ENCODE measurements around the gene GPR153.

The GPR153 gene

DNA sequence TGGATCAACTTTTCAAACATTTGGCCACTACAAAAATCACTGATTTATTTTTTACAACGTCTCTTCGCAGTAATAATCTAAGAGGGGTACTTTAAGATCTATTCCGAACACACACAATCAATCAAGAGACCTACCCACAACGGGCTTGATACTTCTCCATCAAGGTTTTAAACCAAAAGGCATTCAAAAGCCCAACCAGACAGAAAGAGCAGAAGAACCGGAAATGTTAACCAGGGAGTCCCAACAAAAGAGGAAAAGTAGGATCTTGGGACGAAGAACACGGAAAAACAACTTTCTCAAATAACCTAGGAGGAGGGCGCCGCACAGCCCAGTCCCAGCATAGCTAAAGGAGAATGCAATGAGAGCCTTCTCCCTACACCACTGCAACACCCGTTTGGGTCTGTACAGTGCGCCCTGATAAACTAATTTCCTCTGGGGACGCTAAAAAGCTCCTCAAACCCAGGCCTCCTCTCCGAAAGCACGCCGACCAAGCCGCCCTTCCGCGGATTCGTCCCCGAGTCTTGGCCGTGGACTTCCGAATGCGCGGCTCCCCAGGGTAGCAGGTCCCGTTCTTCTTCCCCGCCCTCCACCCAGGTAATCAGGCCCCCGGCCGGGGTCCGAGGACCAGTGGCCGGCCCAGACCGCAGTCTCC, 62.1 kb downstream of the GPR153 start:
- DNase-seq: peak; percentile 29

- no peak for DNase-seq
These were observed 63.0 kb downstream of the GPR153 start for GRCh38 chr1:6197746-6198427.
